ENCODE data around the gene TIPRL.
A peak's percentile ranks its signal among the peaks of the same experiment; 100 is the strongest.

TIPRL gene

DNA sequence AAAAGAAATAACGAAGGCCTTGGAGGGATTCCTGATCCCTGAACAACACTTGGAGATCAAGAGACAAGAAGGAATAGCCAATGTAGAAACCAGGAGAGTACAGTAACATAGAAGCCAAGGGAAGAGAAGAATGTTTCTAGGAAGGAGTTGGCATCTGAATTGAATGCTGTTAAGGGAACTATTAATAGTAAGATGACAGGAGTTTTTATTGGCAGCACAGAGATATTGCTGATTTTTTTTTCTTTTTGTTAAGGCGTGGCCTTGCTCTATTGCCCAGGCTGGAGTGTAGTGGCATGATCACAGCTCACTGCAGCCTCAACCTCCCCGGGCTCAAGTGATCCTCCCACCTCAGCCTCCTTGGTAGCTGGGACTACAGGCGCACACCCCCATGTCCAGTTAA is 37.4 kb downstream of the TIPRL start:
- no peak for DNase-seq (ENCODE audit: low read depth)

DNA sequence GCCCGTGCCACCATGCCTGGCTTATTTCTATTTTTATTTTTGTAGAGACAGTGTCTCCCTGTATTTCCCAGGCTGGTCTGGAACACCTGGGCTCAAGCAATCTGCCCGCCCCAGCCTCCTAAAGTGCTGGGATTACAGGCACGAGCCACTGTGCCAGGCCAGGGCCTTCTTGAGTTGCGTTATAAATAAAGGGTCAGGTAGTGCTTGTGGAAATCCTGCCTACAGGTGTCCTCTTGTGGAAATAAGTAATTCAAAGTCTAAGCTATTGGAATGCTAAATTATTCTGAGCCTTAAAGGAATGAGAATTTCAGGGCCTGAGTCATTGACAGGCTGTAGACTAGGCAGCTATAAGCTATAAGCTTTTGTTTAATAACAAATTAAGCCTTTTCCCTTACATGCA is 38.9 kb downstream of the TIPRL start:
- DNase-seq (ENCODE audit: low read depth) = no peak

DNA sequence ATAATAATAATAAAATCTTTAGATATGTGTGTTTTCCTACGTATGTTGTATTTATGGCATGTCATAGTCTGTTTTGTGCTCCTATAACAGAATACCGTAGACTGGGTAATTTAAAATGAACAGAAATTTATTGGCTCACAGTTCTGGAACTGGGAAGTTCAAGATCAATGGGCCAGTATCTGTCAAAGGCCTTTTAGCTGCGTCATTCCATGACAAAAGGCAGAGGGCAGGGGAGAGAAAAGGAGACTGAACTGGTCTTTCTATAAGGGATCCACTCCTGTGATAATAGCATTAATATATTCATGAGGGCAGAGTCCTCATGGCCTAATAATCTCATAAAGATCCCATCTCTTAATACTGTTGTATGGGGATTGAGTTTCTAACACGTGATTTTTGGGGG is 39.9 kb downstream of the TIPRL start:
- no peak for DNase-seq (ENCODE audit: low read depth)

DNA sequence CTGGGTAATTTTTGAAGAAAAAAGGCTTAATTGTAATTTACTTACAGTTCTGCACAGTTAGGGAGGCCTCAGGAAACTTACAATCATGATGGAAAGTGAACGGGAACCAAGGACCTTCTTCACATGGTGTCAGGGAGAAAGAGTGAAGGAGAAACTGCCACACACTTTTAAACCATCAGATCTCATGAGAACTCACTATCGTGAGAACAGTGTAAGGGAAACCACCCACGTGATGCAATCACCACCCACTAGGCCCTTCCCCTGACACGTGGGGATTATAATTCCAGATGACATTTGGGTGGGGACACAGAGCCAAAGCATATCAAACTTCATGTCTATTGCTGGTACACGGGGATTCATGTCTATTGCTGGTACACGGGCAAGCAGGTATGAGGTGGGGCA is 41.7 kb downstream of the TIPRL start:
- no peak for DNase-seq (ENCODE audit: low read depth)

DNA sequence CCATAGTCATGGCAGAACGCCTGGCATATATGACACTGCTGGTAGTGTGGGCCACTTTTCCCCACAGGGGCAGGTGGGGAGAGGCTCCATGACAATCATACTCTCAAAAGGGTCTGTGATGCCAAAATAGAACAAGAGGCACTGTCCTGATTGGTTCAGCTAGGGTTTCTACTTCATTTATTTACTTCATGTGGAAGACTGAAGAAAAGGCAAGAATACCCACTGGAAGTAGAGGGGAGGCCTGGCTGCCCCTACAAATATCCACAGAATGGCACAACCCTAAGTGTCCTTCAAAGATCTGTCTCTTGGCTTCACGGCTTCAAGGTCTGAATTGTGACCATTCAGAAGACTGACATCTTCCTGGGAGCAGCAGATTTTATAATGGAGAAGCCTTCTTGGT is 42.5 kb downstream of the TIPRL start:
- DNase-seq (ENCODE audit: low read depth) = no peak

DNA sequence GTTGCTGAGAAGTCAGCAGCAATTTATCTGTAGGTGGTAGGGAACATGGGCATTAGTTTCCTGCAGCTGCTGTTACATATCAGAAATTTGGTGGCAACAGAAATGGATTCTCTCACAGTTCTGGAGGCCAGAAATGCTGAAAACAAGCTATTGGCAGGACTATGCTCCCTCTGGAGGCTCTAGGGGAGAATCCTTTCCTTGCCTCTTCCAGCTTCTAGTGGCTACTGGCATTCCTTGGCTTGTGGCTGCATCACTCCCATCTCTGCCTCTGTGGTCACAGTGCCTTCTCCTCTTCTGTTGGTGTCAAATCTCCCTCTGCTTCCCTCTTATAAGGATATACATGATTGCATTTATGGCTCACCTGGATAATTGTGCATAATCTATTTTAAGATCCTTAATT is 44.5 kb downstream of the TIPRL start:
- DNase-seq (ENCODE audit: low read depth) = no peak

DNA sequence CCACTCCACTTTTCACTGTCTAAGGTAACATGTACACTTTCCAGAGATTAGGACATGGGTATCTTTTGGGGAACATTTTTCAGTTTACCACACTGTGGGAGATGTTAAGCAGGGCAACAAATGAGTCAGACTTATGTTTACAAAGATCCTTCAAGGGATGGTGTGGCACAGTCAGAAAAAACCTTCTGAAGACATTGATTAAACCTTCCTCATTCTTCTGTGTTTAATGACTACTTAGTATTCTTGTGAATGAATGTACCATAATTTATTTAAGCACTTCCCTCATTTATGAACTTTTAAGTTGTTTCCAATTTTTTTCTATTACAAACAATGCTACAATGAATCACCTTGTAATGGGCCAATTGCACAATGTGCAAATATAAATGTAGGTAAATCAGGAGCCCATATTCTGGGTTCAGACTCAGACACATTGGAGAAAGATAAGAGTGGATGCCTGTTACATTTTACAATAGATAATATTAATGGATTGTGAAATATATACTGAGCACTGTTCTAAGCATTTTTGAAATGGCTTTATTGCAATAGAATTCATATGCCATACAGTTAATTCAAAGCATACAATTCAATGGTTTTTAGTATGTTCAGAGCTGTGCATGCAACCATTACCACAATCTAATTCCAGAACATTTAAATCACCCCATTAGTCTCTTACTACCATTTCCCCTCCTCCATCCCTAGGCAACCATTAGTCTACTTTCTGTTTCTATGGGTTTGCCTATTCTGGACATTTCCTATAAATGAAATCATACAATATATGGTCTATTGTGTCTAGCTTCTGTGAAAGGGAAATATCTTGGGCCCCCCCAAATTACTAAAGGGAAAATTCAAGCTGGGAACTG is 45.1 kb downstream of the TIPRL start:
- no peak for DNase-seq (ENCODE audit: low read depth)

DNA sequence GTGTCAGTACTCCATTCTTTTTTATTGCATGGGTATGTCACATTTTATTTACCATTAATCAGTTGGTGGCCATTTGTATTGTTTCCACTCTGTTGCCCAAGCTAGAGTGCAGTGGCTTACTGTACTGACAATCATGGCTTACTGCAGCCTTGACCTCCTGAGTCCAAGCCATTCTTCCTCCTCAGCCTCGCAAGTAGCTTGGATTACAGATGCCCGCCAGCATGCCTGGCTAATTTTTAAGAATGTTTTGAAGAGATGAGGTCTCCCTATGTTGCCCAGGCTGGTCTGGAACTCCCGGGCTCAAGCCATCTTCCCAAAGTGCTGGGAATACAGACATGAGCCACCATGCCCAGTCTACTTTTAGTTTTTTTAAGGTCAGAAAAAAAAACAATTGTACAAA is 46.2 kb downstream of the TIPRL start:
- DNase-seq (ENCODE audit: low read depth) = no peak

DNA sequence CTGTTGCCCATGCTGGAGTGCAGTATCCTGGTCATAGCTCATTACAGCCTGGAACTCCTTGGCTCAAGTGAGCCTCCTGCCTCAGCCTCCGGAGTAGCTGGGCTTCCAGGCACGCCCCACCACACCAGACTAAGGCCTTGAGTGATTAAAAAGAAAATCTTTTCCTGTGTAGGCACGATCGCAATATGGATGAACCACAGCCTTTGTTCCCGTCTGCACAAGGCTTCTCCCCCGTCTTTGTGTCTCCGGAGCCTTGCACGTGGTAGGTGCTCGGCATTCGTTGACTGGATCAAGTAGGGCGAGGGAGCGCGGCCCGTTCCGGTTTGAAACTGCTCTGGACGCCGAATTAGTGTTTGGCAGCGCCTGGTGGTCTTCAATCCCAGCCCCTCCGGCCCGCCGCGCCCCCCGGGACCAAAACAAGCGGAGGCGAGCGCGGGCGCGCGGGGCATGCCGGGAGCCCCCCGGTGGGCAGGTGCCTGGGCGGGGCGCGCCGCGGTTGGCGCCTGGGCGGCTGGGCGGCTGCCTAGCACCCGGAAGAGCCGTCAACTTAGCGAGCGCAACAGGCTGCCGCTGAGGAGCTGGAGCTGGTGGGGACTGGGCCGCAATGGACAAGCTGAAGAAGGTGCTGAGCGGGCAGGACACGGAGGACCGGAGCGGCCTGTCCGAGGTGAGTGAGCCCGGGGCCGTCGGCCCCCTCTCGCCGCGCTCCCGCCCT is 46.9 kb downstream of the TIPRL start, which contains the start of gene SFT2D2:
Gene SFT2D2, plus strand, starts transcription at position 529 of the 715 bp plus-strand sequence. Its CDS starts 76 bp downstream, at position 605.
- DNase-seq (ENCODE audit: low read depth) = peak; percentile 72

DNA sequence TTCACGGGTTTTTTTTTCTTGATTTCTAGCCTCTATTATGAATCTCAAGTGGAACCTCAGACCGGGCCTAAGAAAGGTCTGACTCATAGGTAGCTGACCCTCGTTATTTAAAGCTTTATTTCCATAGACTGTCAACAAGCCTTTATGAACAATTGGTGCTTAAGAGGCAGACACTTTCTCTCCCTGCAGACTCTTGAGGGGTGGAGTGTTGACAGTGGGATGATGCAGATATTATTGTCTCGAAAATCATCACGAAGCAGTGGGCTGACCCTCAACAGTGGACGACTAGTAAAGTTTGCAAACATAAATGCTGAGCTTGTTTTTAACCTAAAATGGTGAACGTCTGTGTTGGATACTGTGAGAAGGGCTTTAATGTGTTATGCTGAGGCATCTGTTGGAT is 48.9 kb downstream of the TIPRL start:
- DNase-seq (ENCODE audit: low read depth) = no peak

DNA sequence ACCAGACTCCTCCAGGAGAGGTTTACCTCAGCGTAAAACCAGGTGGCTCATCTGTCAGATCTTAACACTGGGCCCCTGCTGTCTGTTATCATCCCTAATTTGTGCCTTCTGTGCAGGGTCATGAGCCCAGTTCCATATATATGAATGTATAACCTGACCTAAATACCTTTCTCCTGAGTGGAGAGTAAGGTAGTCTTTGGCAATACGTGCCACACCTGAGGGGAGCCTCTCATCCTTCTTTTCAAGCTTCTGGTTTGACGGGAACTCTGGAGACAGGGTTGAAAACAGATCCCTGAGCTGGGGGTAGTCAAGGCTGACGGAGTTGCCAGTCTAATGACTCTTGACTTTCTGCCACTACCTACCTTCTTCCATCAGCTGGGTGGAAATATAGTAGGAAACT is 51.1 kb downstream of the TIPRL start:
- DNase-seq (ENCODE audit: low read depth) = no peak

DNA sequence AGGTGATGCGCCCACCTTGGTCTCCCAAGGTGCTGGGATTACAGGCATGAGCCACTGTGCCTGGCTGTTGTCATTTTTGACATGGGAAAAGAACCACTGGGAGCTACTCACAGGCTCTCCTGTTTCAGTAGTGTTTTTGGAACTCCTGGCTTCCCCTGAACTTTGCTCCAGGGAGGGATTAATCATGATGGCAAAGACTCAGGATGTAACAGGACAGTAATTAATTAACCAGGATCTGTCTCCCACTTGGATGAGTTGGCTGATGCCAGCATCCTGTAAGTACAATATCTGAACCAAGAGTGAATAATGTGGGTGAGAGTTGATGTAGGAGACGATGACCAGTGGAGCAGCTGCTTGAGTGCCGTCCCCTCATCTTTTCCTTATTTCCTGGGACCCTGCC is 51.9 kb downstream of the TIPRL start:
- DNase-seq (ENCODE audit: low read depth) = no peak

DNA sequence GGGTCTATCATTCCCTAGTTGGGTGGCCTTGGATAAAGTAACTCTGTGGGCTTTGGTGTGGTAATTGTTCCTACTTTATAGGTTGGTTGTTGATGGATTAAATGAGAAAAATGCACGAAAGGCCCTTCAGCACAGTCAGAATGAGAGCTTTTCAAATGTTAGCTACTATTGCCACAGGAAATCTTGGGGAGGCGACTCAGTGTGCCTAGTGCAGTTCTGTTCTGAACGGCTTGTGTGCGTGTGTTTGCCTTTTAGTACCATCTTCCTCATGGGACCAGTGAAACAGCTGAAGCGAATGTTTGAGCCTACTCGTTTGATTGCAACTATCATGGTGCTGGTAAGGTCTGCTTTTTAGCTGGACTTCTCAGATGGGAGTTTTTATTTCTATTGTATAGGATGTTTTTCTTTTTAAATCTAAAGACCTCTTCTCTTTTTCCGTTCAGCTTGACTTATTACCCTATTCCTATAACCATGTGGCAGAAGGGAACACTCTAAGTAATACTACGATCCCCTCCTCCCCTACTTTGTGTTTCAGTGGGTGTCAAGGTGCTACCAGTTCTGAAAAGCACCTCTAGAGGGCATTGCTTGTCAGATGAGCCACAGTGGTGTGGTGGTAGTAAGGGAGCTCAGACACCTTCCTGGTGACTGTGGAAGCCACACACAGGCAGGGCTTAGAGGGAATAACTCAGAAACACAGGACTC is 56.2 kb downstream of the TIPRL start:
- no peak for DNase-seq (ENCODE audit: low read depth)

DNA sequence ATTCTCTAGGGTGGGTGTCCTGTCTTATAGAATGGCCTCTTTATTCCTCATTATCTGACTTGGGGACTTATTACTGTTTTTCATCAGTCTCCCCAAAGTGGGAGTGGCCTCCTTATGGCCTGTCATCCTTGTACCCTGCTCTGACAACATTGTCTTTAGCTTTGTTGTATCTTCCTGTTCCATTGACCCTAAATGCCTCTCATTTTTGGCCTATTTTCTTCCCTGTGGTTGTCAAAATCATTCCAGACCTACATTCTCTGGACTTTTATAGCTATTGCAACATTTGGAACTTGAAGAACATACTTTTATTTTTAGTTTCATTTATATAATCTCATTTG is 56.8 kb downstream of the TIPRL start:
- DNase-seq (ENCODE audit: low read depth) = no peak

DNA sequence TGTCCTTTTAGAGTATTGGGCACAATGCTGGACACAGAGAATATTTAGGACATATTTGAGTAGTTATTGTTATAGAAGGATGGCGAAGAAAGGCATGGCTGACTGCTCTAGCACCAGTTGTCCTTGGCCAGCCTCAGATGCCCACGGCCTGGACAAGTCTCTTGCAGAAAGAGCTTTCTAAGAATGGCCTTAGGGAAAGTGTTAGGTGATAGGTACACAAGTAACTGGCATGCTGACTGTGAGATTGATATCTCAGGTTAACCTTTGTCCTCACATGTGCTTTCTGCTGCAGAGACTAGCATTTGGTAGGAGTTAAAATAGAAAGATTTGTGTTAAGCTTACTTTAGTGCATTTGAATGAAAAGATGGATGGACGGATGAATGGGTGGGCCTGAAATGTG is 57.2 kb downstream of the TIPRL start:
- DNase-seq (ENCODE audit: low read depth) = no peak

DNA sequence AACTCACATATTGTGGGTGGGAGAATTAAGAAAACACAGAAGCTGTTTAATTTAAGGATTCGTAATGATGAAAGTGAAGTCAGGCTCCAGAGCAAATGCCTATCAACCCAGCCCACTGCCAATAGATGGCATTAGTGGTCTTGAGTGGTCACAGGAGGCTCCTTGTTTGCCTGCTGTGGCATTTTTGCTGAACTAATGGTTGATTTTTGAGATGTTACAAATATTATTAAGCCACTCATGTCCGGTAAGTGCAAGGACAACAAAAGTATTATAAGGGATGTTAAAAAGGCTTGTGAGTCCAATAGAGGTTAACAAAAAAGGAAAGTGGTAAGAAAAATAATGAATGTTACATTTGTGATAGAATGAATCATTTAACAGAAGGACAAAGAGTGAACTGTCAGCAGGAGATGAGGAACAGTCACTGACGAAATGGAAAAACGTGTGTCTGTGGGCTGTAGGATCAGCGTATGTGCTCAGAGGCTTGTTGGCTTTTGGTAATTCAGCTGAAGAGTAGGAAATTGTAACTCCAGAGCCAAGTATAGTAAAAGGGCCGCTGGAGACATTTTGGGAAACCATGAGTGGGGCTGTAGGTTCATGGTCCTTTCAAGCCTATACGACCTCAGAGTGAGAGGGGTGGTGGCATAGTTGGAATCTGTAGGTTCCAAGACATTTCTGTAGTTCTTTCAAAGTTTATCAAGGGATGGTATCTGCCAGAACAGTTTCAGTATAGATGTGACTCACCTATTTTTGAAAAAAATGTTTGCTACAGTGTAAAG is 58.3 kb downstream of the TIPRL start:
- DNase-seq (ENCODE audit: low read depth) = no peak

DNA sequence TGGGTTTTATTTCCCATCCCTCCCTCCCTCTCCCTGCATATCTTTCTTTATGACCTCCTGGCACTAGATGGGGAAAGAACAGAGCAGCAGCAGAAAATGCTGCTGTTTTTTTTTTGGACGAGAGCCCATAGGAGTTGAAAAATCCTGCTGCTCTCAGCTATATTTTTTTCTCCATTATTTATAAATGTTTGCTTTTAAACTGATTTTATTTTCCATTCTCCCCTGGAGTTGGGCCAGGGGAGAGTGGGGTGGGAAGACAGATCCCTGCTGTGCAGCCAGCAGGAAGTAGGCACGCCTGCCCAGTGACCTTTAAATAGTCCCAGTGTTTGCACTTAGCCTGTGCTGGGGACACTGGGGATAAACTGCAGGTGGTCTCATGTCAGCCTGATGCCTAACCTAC is 64.4 kb downstream of the TIPRL start:
- no peak for DNase-seq (ENCODE audit: low read depth)

DNA sequence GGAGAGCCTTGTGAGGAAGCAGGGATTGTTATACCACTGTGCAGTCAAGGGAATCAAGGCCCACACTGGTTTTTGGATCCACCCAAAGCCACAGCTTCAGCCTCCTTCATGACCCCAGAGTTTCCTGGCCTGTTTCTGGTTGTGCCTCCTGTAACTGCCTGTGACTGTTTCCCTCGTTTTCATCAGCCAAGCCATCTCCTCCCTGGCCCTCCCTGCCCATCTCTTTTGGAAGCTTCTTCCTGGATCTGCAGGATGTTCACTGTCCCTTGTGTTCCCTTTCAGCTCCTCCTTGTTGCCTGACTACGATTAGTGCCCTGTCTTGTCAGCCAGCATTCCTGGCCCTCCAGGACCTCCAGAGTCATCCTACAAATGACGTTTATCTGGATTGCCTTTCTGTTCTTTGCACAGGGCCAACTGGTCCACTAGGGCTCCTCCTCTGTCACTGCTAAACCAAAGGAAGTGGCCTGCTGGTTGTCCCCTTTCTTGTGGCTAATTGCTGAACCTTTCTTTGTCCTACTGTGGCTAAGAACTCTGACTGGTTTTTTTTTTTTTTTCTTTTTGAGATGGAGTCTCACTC is 65.0 kb downstream of the TIPRL start:
- no peak for DNase-seq (ENCODE audit: low read depth)

DNA sequence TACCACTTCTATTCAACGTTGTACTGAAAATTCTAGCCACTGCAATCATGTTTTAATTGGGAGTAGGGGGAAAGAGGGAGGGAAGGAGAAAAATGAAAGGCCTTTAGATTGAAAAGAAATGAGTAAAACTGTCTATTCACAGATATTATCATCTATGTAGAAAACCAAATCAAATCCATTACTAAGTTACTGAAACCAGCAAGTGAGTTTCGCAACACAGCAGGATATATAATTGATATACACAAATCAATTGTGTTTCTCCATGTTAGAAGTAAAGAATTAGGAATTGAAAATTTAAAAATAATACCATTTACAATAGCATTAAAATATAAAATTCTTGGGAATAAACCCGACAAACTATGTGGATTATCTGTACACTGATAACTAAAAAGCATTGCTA is 66.3 kb downstream of the TIPRL start:
- no peak for DNase-seq (ENCODE audit: low read depth)

DNA sequence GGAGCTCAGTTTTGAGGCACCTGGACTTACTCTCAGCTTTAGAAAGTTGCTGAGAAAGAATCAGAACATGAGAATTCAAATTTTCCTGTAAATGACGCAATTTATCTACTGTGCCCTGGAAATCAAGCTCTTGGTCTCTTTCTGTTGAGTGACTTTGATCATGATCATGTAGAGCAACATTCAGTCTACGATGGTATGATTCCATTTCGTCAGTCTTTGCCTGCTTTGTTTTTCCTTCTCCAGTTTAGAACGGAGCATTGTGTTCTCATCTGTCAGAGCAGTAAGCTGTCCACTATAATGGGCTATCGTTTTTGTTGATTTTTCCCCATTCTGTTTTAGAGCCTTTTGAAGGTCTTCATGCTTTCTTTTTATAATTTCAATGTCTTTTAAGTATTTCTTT is 67.7 kb downstream of the TIPRL start:
- no peak for DNase-seq (ENCODE audit: low read depth)
